HepG2 (cell line): ENCODE results near the gene HSPB6. TPM values are rescaled to one million over a fixed set of nuclear protein-coding genes. Genes with fewer than 3 reads are reported as not detected.

ENCODE experiments used
- ARNT ChIP-seq: fragments of 450-650 bp; IDR thresholded peaks from 2 replicates; pipeline ENCODE4 v1.6.1; 2017
- CREB1 ChIP-seq, 2 experiments: fragments of 450-650 bp in 1 of 2; IDR thresholded peaks; 2 replicates each; pipeline ENCODE4 v1.6.1; 2016 to 2017; ENCODE audit warnings: control low read depth in 1 of 2, mild to moderate bottlenecking in 1 of 2, missing compliant biosample characterization in 1 of 2, missing genetic modification characterization in 1 of 2
- EZH2 ChIP-seq: conservative IDR thresholded peaks from 2 replicates; pipeline ENCODE4 v1.6.1; 2012; ENCODE audit warnings: mild to moderate bottlenecking, low read depth, low read length, moderate library complexity
- ISX ChIP-seq: sonication (generic); formaldehyde crosslinking; conservative IDR thresholded peaks from 2 replicates; pipeline ENCODE4 v1.5.0; 2020; ENCODE audit warnings: missing genetic modification reagents
- MAF1 ChIP-seq: sonication (generic); formaldehyde crosslinking; IDR thresholded peaks from 2 replicates; pipeline ENCODE4 v1.5.0; 2020; ENCODE audit warnings: missing genetic modification reagents, borderline replicate concordance
- MTF1 ChIP-seq: sonication (generic); formaldehyde crosslinking; IDR thresholded peaks from 2 replicates; pipeline ENCODE4 v1.5.0; 2020; ENCODE audit warnings: missing genetic modification reagents
- NFATC3 ChIP-seq: sonication (generic); formaldehyde crosslinking; IDR thresholded peaks from 2 replicates; pipeline ENCODE4 v1.5.1; 2020; ENCODE audit warnings: mild to moderate bottlenecking, missing genetic modification reagents
- SNAI1 ChIP-seq: sonication (generic); formaldehyde crosslinking; IDR thresholded peaks from 2 replicates; pipeline ENCODE4 v1.5.0; 2020; ENCODE audit warnings: mild to moderate bottlenecking, missing genetic modification reagents, borderline replicate concordance
- SRSF4 ChIP-seq: fragments of 200-400 bp; formaldehyde crosslinking; IDR thresholded peaks from one replicate; pipeline ENCODE4 v1.6.1; 2018; ENCODE audit warnings: mild to moderate bottlenecking, low read depth, low read length, moderate library complexity; ENCODE audit not compliant: poor library complexity, severe bottlenecking
- THYN1 ChIP-seq: sonication (generic); formaldehyde crosslinking; IDR thresholded peaks from 2 replicates; pipeline ENCODE4 v1.8.1; 2023; ENCODE audit warnings: low read depth, mild to moderate bottlenecking, moderate library complexity, missing genetic modification reagents, borderline replicate concordance
- YY1 ChIP-seq: IDR thresholded peaks from 2 replicates; pipeline ENCODE4 v1.6.1; 2011; ENCODE audit warnings: low read length, low read depth, moderate library complexity, mild to moderate bottlenecking; ENCODE audit not compliant: insufficient read depth, insufficient replicate concordance
- ZBTB7B ChIP-seq: sonication (generic); formaldehyde crosslinking; IDR thresholded peaks from 2 replicates; pipeline ENCODE4 v1.4.0; 2020; ENCODE audit warnings: missing genetic modification reagents
- ZNF235 ChIP-seq: sonication (generic); formaldehyde crosslinking; IDR thresholded peaks from 2 replicates; pipeline ENCODE4 v1.8.1; 2023; ENCODE audit warnings: mild to moderate bottlenecking, missing genetic modification reagents, borderline replicate concordance
- ZNF572 ChIP-seq: sonication (generic); formaldehyde crosslinking; IDR thresholded peaks from 2 replicates; pipeline ENCODE4 v1.5.1; 2020; ENCODE audit warnings: mild to moderate bottlenecking, missing genetic modification reagents
- ZNF878 ChIP-seq: sonication (generic); formaldehyde crosslinking; IDR thresholded peaks from 2 replicates; pipeline ENCODE4 v1.8.1; 2023; ENCODE audit warnings: mild to moderate bottlenecking, missing genetic modification reagents, moderate library complexity
- polyA plus RNA-seq, 8 experiments: library from polyadenylated mRNA; depleted of rRNA in 3 of 8; stranded (reverse) in 7 of 8; unstranded in 1 of 8; fragments of >200 nt; fragmentation: Illumina TruSeq in 4 of 8; extraction: Trizol in 4 of 8; gene quantifications; 2 replicates each; pipeline versions ENCODE4 v1.2.1 to v1.2.3, GENCODE V29; 2011 to 2016; ENCODE audit warnings: low read depth in 4 of 8, missing spikeins in 1 of 8, mixed read lengths in 1 of 8; ENCODE audit not compliant: insufficient read depth in 1 of 8
- total RNA-seq, 5 experiments: library from RNA; depleted of rRNA; stranded (reverse); fragments of >200 nt; fragmentation: Illumina TruSeq; extraction: Trizol; gene quantifications; 2 replicates each; pipeline ENCODE4 v1.2.3, GENCODE V29; 2016; ENCODE audit warnings: low read depth in 1 of 5
- TF ChIP-seq, protein P1 (sequence below): sonication (generic); formaldehyde crosslinking; IDR thresholded peaks from 2 replicates; pipeline ENCODE4 v1.8.0; 2022; ENCODE audit warnings: mild to moderate bottlenecking, missing genetic modification reagents, moderate library complexity
- TF ChIP-seq, protein P2 (sequence below): sonication (generic); formaldehyde crosslinking; conservative IDR thresholded peaks from 2 replicates; pipeline ENCODE4 v1.4.0; 2020; ENCODE audit warnings: missing genetic modification reagents
- TF ChIP-seq, protein P3 (sequence below): sonication (generic); formaldehyde crosslinking; IDR thresholded peaks from 2 replicates; pipeline ENCODE4 v1.5.0; 2020; ENCODE audit warnings: mild to moderate bottlenecking, missing genetic modification reagents, borderline replicate concordance

The HSPB6 gene
- total and polyA plus RNA-seq, 2 of the 13 experiments (the other 11 are each of a cell fraction or from before 2014, with no cell fraction given), result 0.18 TPM; not detected in 1

DNA sequence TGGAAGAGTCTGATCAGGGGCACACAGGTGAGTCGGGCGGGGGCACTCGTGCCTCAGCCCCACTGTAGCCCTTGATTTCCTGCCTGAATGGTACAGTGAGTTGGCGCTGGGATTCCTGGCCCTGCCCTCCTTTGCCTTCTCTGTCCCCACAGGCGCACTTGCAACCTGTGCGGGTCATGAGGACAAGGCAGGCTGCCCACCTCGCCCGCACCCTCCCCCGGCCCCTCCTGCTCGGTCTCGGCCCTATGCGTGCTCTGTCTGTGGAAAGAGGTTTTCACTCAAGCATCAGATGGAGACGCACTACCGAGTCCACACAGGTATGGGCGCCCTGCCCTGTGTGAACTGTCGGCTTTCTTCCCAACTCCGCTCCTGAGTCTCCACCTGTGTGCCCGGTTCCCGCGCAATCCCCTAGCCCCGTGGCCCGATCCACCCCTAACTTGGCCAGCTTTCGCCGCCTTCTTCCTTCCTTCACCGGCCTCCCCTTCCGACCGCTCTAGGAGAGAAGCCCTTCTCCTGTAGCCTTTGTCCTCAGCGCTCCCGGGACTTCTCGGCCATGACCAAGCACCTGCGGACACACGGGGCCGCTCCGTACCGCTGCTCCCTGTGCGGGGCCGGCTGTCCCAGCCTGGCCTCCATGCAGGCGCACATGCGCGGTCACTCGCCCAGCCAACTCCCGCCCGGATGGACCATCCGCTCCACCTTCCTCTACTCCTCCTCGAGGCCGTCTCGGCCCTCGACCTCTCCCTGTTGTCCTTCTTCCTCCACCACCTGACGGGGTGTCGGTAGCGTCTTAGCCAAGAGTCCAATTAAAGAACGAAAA lies 40.6 kb downstream of the HSPB6 start (continued):
- TF ChIP-seq, protein P1, sequence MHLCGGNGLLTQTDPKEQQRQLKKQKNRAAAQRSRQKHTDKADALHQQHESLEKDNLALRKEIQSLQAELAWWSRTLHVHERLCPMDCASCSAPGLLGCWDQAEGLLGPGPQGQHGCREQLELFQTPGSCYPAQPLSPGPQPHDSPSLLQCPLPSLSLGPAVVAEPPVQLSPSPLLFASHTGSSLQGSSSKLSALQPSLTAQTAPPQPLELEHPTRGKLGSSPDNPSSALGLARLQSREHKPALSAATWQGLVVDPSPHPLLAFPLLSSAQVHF, result peak; percentile 81
- no peak for TF ChIP-seq CREB1 (IDR thresholded peaks at IDR 0.05)
- no peak for TF ChIP-seq CREB1 (CRISPR knock-in tag; IDR thresholded peaks at IDR 0.05)
- TF ChIP-seq, protein P2, sequence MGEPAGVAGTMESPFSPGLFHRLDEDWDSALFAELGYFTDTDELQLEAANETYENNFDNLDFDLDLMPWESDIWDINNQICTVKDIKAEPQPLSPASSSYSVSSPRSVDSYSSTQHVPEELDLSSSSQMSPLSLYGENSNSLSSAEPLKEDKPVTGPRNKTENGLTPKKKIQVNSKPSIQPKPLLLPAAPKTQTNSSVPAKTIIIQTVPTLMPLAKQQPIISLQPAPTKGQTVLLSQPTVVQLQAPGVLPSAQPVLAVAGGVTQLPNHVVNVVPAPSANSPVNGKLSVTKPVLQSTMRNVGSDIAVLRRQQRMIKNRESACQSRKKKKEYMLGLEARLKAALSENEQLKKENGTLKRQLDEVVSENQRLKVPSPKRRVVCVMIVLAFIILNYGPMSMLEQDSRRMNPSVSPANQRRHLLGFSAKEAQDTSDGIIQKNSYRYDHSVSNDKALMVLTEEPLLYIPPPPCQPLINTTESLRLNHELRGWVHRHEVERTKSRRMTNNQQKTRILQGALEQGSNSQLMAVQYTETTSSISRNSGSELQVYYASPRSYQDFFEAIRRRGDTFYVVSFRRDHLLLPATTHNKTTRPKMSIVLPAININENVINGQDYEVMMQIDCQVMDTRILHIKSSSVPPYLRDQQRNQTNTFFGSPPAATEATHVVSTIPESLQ (CRISPR knock-in tag), result 0 out of 2 replicates have a peak, but pooled peaks have one; percentile 29
- TF ChIP-seq SRSF4, result no peak
- no peak; the same call in 1 of the 2 replicates for TF ChIP-seq THYN1 (CRISPR knock-in tag)
- no peak; the same call in 1 of the 2 replicates for TF ChIP-seq ZNF235
- no peak for TF ChIP-seq NFATC3 (CRISPR knock-in tag)
- peak; percentile 84; the same call in 1 of the 2 replicates for TF ChIP-seq ZNF572
- TF ChIP-seq ZBTB7B (CRISPR knock-in tag), result no peak
- TF ChIP-seq SNAI1 (CRISPR knock-in tag), result no peak
- no peak for TF ChIP-seq YY1
- TF ChIP-seq, protein P3, sequence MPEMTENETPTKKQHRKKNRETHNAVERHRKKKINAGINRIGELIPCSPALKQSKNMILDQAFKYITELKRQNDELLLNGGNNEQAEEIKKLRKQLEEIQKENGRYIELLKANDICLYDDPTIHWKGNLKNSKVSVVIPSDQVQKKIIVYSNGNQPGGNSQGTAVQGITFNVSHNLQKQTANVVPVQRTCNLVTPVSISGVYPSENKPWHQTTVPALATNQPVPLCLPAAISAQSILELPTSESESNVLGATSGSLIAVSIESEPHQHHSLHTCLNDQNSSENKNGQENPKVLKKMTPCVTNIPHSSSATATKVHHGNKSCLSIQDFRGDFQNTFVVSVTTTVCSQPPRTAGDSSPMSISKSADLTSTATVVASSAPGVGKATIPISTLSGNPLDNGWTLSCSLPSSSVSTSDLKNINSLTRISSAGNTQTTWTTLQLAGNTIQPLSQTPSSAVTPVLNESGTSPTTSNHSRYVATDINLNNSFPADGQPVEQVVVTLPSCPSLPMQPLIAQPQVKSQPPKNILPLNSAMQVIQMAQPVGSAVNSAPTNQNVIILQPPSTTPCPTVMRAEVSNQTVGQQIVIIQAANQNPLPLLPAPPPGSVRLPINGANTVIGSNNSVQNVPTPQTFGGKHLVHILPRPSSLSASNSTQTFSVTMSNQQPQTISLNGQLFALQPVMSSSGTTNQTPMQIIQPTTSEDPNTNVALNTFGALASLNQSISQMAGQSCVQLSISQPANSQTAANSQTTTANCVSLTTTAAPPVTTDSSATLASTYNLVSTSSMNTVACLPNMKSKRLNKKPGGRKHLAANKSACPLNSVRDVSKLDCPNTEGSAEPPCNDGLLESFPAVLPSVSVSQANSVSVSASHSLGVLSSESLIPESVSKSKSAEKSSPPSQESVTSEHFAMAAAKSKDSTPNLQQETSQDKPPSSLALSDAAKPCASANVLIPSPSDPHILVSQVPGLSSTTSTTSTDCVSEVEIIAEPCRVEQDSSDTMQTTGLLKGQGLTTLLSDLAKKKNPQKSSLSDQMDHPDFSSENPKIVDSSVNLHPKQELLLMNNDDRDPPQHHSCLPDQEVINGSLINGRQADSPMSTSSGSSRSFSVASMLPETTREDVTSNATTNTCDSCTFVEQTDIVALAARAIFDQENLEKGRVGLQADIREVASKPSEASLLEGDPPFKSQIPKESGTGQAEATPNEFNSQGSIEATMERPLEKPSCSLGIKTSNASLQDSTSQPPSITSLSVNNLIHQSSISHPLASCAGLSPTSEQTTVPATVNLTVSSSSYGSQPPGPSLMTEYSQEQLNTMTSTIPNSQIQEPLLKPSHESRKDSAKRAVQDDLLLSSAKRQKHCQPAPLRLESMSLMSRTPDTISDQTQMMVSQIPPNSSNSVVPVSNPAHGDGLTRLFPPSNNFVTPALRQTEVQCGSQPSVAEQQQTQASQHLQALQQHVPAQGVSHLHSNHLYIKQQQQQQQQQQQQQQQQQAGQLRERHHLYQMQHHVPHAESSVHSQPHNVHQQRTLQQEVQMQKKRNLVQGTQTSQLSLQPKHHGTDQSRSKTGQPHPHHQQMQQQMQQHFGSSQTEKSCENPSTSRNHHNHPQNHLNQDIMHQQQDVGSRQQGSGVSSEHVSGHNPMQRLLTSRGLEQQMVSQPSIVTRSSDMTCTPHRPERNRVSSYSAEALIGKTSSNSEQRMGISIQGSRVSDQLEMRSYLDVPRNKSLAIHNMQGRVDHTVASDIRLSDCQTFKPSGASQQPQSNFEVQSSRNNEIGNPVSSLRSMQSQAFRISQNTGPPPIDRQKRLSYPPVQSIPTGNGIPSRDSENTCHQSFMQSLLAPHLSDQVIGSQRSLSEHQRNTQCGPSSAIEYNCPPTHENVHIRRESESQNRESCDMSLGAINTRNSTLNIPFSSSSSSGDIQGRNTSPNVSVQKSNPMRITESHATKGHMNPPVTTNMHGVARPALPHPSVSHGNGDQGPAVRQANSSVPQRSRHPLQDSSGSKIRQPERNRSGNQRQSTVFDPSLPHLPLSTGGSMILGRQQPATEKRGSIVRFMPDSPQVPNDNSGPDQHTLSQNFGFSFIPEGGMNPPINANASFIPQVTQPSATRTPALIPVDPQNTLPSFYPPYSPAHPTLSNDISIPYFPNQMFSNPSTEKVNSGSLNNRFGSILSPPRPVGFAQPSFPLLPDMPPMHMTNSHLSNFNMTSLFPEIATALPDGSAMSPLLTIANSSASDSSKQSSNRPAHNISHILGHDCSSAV (CRISPR knock-in tag), result no peak
- no peak for TF ChIP-seq MTF1
- TF ChIP-seq MAF1 (CRISPR knock-in tag), result no peak
- TF ChIP-seq ARNT, result no peak
- no peak for TF ChIP-seq ISX
- TF ChIP-seq ZNF878 (CRISPR knock-in tag), result no peak
- TF ChIP-seq EZH2, result no peak
